GM18867 (cell line): Measurements from ENCODE around the gene IGFALS.

Source experiments
- ATAC-seq: cut with Tn5 transposase; IDR thresholded peaks from one replicate; pipeline ENCODE4 v1.9.1; 2021; ENCODE audit warnings: mild to moderate bottlenecking, moderate library complexity; ENCODE audit not compliant: unreplicated experiment

Gene IGFALS

DNA sequence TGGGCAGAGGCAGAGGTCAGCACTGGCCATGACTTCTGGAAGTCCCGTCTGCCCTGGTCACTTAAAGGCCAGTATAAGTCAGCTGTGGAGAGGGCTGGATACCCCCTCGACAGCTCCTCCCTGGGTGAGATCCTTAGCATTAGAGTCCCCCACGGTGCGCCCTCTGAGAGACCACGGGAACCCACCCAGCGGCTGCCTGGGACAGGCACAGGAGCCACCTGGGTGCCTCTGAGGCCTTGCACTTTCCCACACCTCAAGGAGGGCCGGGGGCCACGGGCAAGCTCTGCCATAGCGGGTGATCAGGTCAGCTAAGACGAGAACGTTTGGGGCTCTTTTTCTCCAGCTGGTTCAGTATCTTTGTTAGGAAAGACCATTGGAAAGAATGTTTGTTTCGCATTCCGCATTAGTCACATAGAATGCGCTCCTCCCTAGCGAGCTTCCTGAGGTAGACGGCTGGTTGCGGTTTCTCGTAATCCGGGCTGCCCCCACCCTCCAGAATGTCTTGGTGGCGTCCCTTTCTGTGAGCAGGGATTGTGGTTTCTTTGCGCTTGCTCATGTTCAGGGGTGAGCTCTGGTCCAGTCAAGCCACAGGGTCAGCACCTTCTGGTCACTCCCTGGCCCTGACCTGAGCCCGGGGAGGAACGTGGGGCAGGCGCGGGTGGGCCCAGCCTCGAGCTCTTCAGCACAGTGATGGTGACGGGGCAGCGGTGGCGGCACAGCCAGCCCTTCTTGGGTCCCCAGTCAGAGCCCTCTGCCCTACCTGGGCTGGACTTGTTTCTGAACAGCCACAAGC lies 47.4 kb downstream of the IGFALS start:
- no peak for ATAC-seq

DNA sequence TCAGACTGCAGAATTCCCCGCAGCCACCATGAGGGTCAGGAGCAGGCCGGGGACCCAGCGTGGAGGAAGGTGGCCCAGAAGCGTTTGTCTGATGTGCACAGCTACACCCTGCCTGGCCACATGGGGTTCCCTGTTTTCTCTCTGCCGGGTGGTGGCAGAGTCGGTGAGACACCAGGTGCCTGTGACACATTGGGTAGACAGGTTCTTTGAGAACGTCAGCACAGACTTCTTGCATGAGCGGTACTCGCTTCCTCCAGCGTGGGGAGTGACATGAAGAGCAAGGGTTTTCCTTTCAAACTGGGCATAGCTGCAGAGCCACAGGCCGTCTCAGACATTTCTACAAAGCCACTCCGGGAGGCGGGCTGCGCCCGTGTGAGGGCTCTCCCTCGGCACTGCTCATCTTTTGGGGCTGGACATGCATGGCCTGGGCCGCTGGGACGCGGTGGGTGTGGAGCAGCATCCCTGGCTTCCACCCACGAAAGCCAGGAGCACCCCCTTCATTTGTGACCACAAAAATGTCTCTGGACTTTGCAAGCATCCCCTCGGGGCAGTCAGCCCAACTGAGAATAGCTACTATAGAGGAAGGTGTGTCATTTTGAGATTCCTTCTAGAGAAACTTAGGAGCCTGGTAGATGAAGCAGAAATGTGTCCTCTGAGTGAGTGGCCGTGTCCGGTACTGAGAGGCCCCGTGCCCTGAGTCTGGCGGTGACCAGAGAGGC lies 48.2 kb downstream of the IGFALS start:
- no peak for ATAC-seq

DNA sequence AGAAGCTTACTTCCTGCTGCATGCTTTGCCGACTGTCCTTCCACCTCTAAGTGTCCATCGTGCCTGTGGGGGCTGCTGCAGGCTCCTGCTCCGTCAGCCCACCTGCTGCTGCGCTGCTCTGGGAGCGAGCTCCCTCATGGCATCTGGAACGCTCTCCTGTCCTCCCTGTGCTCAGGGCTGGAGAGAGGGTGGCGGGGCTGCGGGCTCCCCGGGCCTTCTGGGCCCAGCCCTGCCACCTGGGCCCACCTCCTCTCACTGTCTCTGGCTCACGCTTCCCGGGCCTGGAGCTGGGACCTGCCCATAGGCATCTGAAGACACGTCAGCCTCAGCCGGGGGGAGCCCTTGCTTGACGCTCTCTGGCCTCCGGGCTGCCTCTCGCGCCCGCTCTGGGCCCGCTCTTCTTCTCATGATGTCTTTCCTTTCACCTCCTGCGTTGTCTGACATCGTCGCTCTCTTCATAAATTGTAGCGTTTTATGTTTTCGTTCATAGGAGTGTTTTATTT lies 49.1 kb downstream of the IGFALS start:
- ATAC-seq, result no peak

DNA sequence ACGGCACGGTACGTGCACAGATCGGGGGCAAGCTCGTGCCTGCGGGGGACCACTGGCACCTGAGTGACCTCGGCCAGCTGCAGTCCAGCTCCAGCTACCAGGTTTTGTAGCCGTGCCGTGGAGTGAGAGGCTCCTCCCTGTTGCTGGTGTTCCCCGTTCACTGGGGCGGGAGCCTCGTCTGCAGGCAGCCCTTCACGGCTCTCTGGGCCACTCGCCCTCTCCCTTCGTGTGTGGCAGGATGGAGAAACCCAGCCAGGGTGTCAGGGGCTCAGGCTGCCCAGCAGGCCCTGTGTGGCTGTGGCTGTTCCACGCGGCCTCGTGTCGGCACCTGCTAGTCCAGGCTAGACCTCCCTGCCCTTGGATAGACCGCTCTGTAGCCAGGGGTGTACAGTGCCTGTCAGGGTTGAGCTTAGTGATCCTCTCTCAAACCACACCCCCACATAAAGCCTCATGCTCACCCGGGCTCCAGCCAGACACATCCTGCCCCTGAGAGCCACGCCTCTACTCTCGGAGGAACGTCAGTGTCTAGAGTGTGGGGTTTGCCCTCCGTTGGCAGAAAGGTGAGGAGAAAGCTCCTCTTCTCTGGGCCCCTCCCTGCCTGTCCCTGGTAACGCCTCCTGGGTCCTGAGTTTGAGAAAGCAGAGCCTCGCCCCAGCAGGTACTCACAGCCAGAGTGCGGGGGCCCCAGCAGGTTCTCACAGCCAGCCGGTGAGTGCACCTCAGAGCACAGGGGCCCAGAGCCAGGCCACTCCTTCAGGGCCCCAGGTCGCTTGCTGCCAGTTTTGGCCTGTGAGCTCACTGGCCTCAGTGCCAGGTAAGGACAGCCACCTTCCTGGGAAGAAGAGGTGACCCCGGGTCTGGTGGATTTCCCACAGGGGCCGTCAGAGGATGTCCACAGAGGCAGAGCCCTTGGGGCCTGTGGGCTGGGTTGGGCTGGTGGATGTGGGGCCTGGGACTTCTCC lies 49.8 kb downstream of the IGFALS start:
- ATAC-seq, result no peak

DNA sequence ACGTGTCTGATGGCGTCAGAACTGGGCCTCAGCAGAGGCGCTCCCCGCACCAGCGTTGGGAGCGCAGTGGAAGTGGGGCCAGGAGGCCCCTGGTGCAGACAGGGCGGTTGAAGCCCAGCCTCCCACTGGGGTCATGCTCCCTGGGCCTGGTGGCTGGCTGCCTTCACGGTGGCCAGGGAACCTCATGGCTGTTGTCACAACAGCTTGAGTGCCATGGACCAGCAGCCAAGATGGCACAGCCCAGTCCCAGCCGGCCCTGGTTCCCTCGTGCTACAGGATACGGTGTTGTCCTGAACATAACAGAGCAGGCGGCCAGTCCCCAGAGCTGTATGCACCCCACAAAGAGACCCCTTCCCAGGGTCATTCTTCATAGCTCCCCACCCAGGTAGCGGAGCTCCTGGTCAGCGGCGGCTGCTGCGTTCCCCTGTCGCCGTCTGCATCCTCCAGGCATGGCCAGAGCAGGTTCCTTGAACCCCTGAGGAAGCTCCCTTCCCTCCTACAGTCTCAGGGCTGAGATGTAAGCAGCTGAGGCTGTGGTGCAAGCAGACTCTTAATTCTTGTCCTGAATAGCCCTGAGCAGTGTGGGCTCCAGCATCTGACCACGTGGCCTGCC lies 51.8 kb downstream of the IGFALS start:
- ATAC-seq, result no peak

DNA sequence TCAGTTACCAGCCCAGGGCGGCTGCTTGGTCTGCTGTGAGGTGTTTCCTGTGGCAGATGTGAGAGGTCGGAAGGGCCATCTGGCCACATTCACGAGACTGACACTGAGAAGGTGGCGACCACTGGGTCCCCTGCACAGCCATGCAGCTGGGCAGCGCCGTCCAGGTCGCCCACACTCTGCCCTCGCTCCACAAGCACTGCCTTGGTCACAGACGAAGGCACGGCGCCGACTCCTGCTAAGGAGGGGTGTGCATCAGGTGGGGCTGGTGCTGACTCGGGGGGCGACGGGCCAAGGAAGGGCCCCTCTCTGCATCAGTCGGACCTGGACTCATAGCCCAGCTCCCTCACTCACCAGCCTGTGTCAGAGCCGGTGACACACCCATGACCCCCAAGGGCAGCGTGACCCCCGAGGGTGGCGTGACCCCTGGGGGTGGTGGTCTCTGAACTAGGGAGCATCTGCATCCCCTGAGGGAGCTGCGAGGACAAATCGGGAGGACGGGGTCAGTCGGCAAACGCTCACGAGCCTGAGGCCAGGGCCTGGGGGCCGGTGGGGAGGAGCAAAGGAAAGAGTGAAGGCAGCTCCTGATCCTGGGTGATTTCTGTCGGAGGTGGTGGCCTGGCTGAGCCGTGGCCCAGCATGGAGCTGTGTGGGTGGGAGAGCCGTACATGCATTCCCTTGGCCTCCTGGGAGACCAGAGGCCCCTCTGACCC lies 52.6 kb downstream of the IGFALS start:
- no peak for ATAC-seq
